GM18870 (cell line): ENCODE measurements around the gene NCKAP5.
A peak's percentile ranks its signal among the peaks of the same experiment; 100 is the strongest.

Experiments used
- ATAC-seq: cut with Tn5 transposase; IDR thresholded peaks from one replicate; pipeline ENCODE4 v1.9.1; 2021; ENCODE audit warnings: moderate library complexity; ENCODE audit not compliant: unreplicated experiment

Gene NCKAP5

DNA sequence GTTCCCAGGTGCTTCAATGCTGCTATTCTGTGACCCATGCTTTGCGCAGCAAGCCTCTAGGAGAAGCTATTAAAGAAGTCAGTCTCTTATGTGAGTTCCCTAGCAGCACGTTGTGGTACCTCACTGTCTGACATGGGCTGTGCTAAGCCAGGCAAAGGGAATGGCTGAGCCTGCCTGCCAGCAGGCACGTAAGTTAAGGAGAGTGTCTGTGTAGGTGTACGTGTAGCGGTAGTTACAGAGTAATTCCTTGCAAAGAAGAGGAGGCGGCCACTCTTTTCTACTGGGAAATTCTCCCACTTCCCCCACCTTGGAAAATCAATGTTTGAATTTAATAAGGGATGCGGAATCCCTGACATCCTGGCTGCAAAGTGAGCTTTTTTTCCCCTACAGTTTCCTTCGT is 774.7 kb downstream of the NCKAP5 start:
- no peak for ATAC-seq

DNA sequence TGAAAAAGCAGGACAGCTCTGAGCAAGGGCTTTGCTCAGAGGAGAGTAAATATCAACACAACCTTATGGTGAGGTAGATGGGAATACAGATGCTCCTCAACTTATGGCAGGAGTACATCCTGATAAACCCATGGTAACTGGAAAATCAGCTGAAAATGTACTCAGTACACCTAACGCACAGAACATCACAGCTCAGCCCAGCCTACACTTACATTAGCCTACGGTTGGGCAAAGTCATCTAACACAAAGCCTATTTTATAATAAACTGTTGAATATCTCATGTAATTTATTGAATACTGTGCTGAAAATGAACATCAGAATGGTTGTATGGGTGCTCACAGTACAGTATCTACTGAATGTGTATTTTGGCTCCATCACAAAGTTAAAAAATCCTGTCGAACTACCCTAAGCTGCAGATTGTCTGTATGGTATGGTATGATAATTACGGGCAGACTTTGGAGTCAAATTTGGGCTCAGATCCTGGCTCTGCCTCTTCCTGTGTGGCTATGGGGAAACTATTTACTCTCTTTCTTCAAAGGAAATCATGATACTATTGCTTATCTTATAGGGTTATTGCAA is 778.0 kb downstream of the NCKAP5 start:
- ATAC-seq = no peak

DNA sequence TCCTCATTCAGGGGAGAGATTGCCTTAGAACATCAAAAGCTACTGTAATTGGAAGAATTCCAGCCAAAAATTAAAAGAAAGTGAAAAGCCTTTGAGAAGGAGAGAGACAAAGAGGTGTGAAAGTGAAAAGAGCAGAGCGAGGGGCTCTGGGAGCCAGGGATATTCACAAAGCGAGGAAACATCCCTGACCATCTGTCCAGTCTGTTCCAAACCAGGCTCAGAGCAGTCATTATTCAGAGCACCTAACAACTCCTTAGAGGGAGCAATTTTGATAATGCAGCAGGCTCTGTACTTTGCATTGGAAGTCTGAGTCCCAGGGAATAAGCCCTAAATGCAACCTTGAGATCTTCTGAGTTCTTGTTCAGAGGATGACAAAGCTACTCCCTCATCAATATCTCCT is 779.2 kb downstream of the NCKAP5 start:
- no peak for ATAC-seq

DNA sequence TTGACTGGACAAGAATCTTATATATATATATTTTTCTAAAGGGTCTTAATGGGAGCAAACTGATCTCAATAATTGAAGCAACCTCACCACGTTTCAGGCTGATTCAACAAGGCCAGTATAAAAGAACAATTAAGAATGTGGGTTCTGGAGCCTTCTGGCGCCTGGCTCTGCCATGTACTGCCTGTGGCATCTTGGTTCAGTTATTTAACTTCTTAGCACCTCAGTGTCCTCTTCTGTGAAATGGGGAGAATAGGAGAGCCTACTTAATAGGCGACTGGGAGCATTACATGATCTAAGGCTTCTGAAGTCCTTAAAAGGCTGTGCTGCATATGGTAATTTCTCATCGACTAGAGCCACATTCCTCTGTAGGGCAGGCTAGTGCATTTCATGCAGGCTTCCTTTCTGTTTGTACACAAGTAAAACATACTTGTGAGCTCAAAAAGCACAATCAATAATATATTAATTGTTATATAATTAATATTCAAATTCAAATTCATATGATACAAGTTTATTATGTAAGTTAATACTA is 779.9 kb downstream of the NCKAP5 start:
- no peak for ATAC-seq

DNA sequence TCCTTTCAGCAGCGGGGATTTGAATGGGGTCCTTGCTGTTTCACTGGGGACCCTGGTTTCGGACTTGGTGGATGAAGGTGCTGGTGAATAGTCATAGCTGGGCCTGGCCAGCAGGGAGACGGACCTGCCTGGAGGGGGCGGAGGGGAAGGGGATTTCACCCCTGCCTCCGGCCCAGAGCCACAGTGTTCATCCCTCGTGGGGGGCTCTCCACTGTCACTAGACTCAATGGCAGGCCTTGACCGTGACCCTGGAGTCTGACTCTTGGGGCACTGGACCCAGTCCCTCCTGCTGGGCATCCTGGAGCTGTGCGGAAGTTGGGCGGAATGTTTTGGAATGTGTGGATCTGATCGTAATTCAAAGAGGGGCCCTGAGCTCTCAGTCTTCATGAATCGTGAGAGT is 784.4 kb downstream of the NCKAP5 start:
- ATAC-seq = no peak

DNA sequence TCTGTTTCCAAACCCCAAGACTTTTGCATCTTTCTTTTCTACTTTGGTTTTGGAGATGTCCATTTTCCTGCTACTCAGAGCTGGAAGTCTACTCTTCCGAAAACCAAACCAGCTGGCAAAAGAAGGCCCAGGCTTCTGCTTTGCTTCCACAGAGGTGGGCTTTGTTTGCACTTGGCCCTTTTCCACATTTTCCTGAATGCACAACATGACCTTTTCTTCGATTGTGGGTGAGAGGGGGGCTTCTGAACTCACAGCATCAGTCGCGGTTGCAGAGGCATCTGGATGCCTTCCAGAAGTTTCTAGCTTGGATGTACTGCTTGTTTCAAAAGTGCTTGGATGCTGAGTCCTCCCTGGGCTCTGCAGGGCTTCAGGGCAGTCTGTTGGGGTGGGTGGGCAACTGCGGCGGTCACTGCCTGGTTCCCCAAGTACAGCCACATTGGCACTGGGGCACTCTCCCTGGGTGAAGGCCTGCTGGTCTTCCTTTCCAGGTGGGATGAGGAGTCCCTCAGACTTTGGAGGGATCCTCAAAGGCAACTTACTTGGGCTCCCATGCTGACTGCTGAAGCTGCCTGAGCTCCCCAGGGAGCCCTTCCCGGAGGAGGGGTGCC is 786.0 kb downstream of the NCKAP5 start:
- ATAC-seq = no peak

DNA sequence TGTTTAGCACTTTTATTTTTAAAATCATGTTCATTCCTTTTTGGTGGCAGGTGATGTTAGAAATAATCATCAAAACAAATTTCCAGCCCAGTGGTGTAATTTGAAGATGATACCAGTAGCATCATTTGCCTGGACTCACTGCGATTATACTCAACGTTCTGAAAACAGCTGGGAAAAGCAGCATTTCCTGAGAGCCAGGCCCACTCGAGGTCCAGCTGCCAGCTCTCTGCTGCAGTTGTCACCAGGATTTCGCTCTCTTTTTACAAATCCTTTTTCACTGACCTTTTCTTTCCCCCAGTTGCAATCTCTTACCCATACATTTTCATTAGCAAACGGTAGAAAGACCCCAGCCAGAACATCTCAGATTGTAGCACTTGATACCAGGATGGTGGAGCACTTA is 787.6 kb downstream of the NCKAP5 start:
- ATAC-seq = no peak

DNA sequence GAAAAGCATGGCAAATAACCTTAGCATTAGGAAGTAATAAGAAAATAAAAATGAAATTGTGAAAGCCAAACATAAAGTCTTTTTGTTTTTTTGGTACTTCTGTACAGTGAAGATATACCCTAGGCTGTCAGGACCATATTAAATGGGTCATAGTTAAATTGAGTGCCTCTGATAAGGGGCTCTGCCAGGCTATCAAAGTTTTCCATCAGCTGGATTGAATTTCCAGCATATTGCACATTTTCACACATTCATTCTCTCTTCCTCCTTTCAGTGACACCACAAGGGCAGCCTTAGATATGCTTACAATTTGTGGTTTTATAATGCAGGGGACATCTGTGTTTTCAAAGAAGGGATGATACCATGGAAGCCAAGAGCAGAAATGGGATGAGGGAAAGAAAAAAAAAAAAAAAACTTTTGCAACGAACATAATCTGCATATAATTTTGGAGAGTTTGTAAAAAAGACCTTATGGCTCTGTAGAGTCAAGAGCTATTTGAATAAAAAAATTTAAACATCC is 789.0 kb downstream of the NCKAP5 start:
- no peak for ATAC-seq

DNA sequence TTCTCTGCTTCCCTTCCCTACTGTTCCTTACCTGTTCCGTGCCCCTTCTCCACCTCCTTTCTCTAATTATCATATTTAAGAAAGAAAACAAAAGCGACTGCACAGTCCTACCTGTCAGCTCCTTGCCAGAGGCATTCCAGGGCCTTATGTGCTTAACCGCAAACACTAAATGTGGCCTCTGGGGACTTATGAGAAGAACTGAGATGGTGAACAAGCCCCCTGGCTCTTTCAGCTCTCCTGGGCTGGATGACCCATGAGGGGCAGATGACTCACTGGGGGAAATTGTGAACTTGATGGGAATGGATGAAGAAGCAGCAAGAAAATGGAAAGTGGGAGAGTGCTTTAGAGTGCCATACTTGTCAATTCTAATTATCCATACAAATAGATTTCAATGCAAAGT is 792.0 kb downstream of the NCKAP5 start:
- ATAC-seq = no peak

DNA sequence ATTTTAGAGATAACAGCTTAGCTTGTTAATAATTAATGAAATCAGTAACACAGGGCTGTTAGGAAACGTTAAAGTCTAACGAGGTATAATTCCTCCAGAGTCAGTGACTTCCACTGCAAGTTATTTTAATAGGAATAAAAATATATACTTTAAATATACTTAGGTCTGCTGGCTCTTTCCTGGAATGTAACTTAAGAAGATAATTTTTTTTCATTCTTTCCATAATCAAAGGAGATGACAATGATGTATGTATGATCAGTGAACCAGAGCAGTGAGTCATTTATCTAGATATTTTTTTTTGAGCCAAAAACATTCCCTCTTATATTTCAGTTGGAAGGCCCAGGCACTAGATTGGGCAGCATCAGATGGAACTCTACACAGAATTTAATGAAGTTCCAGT is 794.1 kb downstream of the NCKAP5 start:
- no peak for ATAC-seq

DNA sequence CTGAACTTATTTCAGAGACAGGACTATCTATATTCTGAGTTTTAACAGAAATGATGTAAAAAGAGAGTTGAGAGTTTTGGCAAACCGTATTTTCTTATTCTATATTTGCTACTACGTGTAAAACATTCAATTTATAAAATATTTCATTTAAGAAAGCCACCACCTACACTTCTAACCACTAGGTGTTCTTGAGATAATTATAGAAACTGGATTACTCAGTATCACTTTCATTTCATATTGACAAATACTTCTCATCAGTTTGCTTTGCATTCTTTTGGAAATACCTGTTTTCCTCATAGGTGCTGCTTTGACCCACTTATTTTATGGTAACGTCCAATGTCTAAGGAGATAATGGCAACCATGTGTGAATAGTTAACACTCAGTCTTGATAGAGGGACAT is 794.9 kb downstream of the NCKAP5 start:
- no peak for ATAC-seq

DNA sequence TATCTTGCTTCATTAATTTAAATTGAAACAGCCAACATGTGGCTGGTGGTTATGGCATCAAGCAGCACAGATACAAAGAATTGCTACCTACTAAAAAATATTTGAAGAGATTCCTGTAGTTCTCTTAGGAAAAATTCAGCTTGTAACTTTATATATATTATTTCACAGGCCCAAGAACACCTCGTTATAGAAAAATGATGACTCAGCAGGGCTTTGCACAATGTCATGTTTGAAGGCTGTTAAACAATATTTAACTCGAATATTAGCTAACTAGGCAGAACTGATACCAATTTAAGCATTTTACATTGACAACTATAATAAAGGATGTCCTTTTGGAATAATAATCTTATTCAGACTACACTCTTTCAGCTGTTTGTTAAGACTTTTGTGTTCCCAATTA is 795.9 kb downstream of the NCKAP5 start:
- no peak for ATAC-seq

DNA sequence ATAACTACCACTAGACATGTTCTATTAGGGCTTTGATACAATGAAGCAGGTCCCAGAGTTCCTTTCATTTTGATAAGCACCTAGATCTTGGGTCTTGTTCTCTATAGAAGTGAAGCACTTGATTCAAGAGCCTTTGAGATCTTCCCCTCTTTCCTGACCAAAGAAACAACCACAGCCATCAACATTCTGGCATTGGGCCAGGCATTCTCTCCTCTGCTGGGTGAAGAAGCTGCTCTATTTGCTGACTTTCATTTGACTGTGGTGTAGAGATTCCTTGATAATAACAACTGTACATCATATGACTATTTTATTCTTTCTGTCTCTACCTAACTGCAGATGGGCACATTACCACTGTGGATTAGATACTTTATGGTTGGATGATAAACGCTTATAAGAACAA is 801.7 kb downstream of the NCKAP5 start:
- no peak for ATAC-seq

DNA sequence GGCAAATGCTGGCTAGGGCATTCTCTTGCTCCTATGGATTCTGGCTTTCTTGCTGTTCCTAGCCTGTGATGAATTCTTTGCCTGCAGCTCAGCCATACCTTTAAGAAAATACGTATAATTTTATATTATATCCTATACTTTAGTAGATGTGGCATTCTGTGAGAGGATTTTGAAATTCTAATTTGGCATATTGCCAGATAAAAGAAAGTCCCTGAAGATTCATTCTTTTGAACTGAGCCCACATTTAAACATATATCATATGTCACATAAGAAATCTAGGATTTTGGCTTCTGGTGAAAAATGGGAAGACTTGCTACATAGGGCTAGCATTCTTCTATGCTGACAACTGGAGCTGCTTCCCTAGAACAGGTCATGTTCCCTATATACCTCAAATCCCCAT is 806.8 kb downstream of the NCKAP5 start:
- no peak for ATAC-seq

DNA sequence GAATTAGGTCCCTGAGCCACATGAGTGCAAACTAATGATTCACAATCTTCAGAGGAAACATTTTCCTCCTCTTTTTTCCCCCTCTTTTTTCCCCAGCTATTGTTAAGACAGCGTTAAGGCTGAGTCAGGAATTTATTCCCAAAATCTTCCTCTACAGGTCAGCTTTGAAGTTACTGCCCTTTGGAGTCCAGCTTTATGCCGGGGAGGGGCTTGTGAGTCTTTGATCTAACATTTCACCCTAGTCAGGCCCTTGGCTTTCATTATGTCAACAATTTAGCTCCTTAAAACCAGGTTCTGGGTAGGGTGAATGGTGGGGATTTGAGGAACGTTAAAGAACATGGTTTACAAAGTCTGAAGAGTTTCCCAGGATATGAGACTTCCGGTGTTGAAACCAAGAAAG is 807.3 kb downstream of the NCKAP5 start:
- no peak for ATAC-seq

DNA sequence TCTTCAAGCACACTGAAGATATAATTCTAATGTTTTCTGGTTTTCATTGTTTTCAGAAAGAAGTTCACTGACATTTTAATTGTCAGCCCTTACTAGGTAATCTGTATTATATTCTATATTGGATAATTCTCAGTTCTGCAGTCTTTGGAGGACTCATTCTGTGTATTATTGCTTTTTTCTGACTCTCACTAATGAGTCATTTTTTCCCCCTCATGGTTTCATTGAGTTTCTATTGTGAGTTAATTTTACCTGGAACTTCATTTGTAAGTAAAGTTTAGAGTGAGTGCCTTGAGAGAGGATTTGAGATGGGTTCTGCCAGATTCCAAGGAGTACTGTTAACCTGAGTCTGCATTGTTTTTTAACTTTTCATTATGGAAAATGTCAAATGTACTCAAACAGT is 807.9 kb downstream of the NCKAP5 start:
- peak; percentile 72 for ATAC-seq

DNA sequence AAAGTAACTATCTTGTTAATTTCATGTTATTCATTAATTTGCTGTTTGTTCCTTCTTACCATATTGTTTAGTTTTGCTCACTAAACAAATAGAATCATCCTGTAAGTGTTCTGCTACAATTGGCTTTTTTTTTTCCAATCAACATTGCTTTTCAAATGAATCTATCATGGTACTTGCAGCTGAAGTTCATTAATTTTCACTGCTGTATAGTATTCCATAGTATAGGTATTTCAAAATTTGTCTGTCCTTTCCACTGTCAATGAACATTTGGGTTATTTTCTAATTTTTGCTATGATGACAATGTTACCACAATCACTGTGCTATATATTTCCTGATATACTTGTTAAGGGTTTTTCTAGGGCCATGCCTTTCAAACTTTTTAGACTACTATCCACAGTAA is 809.3 kb downstream of the NCKAP5 start:
- no peak for ATAC-seq

DNA sequence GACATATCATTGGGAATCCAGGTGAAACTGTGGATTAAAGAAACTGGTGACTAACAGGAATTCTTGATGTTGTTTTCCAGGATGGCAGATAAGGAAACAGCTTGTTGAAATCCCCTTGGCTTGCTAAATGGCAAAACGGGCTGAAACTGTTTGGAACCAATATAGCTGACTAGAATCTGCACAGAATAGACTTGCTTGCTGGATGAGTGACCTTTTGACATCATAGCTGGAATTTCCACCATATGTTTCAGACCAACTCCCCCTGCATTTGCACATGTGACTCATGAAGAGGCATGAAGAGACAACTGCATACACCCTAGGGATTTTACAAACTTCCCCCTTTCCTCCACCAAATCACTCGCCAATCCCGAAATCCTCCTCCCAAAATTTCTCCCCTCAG is 810.6 kb downstream of the NCKAP5 start:
- no peak for ATAC-seq

DNA sequence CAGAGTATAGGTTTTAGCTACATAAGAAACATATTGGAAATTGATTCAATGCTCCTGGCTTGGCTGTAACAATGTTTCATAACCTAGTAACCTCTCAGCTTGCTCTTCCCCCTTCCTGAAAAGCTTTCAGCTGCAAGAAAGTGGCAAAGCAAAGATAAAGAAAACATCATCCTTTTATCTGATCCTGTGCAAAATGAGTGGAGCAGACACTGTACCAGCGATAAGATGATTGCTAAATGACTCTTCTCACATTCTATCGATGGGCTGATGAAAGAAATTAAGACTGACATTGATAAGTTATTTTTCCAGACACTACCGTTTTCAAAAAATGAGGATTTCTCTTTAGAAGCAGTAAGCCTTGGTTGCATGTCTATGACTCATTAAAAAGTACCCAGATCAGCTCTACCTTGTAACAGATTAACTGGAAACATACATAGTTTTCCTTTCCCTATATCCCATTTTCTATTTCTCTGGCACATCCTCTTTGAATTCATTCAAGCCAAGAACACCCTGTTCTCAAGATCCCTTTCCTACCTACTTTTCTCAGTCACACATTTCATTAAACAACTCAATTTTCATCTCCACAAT is 811.2 kb downstream of the NCKAP5 start:
- ATAC-seq = no peak

DNA sequence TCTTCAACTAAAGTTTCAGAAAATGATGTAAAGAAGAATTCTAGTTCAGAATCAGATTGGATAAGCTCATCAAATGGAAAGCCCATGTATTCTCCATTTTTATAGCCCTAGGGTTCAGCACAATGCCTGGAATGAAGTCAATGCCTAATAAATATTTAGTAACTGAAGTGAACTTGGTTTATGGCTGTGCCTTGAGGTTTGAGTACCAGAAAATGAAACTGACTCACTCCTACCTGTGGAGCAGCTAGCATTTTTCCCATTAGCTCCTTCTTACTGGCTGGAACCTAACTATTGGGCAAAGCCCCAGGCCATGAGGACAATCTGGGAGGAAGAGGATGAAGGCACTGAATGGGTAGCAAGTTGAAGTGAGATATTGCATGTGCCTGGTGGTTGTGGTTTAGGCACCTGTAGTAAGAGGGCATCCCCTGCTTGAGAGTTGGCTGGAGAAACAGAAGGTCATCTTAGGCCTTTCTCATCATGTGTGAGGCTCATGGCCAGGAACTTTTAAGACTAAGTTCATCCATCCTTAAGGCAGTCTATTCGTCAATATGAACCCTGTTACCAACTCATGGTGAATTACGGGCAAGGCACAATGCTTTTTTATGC is 813.3 kb downstream of the NCKAP5 start:
- no peak for ATAC-seq

DNA sequence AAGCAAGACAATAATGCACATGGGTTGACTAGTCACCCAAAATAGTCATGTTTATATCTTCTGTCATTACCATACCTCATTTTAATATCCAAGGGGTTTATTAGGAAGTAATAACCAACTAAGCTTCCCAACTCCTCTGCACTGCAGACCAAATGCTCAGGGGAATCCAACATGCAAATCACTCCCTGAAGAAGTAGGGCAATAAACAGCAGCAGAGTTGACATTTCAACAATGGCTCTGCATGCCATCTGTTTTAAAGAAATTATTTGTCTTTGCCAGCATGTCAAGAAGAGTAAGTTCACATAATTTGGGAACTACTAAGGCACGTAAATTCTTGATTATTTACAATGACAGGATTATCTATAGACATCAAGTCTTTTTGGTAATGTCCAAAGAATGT is 813.9 kb downstream of the NCKAP5 start:
- ATAC-seq = no peak
